LNCAP (cell line): ENCODE results near the gene YPEL1.

Source experiments
- TF ChIP-seq, protein P1 (sequence below): fragments of 450-650 bp; IDR thresholded peaks from 2 replicates; pipeline ENCODE4 v1.5.1; 2017; ENCODE audit warnings: mild to moderate bottlenecking

The YPEL1 gene

DNA sequence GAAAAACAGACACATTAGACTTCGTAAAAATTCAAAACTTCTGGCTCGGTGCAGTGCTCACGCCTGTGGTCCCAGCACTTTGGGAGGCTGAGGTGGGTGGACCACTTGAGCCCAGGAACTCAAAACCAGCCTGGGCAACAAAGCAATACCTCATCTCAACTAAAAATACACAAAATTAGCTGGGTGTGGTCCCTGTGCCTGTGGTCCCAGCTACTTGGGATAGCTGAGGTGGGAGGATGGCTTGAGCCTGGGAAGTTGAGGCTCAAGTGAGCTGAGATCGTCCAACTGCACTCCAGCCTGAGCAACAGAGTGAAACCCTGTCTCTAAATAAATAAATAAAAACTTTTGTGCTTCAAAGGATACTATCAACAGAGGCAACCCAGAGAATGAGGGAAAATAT, 23.7 kb downstream of the YPEL1 start:
- TF ChIP-seq, protein P1, sequence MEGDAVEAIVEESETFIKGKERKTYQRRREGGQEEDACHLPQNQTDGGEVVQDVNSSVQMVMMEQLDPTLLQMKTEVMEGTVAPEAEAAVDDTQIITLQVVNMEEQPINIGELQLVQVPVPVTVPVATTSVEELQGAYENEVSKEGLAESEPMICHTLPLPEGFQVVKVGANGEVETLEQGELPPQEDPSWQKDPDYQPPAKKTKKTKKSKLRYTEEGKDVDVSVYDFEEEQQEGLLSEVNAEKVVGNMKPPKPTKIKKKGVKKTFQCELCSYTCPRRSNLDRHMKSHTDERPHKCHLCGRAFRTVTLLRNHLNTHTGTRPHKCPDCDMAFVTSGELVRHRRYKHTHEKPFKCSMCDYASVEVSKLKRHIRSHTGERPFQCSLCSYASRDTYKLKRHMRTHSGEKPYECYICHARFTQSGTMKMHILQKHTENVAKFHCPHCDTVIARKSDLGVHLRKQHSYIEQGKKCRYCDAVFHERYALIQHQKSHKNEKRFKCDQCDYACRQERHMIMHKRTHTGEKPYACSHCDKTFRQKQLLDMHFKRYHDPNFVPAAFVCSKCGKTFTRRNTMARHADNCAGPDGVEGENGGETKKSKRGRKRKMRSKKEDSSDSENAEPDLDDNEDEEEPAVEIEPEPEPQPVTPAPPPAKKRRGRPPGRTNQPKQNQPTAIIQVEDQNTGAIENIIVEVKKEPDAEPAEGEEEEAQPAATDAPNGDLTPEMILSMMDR: no peak

DNA sequence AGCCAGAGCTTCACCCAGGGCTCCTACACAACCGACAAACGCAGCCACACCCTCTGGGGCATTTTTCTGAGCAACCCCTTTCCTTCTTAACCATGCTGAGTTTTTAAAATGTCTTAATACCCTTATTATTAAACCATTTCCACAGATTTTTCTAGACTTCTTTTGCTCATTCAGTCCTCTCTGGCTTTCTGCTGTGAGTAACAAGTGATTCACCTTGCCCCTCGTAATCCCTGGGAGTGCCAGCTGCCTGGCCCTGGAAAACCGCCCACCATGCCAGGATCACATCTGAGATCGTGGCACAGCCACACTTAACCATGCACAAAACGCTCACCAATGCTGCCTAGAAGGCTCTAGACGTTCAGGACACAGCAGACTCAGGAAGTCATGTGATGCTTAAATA, 25.4 kb downstream of the YPEL1 start:
- TF ChIP-seq, protein P1: no peak

DNA sequence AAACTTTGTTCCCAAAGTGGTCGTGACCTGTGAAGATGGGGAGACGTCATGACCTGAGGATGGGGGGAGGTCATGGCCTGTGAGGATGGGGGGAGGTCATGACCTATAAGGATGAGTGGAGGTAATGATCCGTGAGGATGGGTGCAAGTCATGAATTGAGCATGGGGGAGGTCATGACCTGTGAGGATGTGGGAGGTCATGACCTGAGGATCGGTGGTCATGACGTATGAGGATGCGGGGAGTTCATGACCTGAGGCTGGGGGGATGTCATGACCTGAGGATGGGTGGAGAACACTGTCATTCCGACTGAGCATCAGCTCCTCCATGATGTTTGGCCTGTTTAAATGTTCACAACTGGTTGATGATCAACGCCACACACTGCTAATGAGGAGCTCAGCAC, 25.9 kb downstream of the YPEL1 start:
- TF ChIP-seq, protein P1: no peak

DNA sequence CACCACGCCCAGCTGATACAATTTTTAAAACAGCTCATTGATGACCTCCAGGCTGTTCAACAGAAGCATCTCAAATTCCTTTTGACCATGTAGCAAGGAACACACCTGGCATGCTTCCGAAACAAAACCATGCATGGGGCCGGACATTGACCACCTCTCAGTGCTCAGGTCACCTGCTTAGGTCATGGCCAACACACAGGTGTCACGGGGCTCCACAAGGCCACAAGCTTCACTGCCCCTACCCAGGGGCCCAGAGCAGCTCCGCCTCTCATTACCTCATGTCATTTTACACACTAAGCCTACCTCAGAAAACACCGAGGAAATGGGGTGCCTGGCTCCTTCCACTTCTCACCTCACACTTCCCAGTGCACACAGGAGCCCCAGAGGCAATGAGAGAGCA, 26.6 kb downstream of the YPEL1 start:
- TF ChIP-seq, protein P1: no peak

DNA sequence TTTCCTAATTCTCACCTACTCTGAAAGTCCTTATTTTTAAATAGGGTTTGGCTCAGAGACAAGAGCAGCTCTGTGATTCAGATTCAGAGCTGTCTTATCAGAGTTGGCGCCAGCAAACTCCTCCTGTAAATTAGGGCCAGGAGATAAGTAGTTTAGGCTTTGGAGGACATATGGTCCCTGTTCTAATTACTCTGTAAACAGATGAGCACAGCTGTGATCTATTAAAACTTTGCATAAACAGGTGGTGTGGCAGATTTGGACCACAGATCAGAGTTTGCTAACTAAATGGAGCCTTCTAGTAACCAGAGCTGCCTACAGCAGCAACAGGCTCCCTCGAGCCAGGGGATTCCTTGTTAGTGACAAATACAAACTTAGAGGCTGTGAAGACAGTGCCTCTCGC, 27.9 kb downstream of the YPEL1 start:
- TF ChIP-seq, protein P1: no peak

DNA sequence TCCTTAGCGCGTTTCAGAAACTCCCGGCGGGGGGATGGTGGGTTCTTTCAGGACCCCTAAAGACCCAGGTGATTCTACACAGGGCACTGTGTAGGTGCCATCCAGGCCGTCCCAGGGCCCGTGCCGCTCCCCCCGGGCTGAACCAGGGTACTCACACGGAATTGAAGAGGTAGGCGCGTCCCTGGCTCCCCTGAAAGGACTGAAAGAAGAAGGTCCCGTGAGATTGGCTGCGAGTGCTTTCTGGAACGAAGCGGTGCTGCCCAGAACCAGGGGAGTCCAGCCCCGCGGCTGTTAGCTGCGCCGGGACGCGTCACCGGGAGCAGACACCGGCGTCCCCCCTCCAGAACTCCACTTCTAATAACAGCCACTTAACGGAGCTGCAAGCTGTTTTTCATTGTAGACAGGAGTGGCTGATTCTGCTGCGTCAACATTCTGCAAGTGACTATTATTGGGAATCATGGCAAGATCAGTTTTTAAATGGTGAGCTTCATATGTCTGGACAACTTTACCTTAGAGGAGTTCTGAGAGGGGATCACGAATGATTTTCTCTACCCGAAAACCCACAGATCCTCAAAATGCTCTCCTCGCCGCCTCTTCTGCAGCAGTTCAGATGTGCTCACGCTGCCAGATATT, 31.8 kb downstream of the YPEL1 start:
- TF ChIP-seq, protein P1: no peak

DNA sequence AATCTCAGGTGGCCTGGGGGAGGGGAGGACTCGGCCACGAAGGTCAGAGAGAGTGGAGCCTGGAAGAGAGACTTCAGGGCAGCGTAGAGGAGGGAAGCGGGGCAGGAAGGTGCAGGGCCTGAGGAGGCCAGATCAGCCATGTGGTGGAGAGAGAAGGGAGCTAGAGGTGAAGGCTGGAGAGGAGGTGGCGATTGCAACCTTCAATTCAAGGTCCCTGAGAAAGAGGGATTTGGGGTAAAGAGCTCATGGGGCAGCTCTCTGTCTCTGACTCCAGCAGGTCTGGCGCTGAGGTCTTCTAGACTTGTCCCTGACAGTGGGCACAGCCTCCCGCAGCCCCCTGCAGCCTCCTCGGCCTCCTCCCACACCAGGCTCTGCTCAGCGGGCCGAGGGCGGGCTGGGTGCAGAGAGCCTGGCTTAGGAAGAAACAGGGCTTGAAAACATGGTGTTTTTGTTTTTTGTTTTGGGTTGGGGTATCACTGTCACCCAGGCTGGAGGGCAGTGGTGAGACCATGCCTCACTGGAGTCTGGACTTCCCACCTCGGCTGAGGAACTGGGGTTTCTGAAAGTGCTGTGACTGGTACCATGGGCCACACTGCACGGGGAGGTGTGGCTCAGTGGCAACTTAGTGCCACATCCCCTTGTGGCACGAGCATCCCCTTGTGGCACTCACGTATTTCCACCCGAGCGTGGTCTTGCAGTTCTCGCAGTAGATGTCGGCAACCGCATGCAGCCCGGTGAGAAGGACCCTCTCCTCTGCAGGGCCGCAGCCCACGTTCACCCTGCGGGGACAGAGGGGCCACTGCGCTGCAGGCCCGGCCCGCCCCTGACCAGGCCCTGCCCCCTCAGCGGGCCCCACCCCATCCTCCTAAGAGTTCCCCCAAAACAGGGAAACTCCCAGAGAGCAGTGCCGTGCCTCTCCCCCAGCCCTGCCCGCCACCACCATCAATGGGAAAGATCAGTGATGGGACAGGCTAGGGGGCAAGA, 32.6 kb downstream of the YPEL1 start:
- TF ChIP-seq, protein P1: no peak
